ENCODE measurements around the gene PYROXD2.

The PYROXD2 gene

DNA sequence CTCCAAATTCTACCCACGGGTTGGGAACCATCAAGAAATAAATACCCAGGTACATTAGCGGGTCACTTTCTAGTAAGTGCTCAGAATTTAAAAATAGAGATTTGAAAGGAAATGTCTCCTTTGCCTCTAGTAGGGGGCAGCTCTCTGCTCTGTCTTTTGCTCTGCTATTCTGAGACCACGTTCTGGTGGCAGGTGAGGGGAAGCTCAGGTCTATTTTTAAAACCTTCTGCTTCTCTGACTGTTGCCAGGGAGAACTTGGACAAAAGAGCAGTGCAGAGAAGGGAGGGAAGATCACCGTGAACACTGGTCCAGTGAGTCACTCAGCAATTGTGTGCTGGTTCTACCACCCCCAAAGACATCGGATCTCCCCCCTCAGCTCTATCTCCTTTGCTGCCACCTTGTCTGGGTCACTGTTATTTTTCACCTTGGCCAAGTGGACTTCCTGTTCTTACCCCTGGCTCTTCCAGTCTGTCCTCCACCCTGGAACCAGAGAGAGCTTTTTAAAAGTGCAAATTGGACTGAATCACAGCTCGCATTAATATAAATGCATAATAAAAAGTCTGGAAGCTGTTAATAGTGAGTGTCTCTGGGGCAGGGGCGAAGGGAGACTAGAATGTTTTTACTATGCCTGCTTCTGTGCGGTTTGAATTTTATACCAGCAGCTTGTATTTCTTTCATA is 74.6 kb downstream of the PYROXD2 start:
- TF ChIP-seq CTCF (IDR thresholded peaks at IDR 0.05; ENCODE audit: low read length) (no peak), EZH2 (optimal IDR thresholded peaks at IDR 0.05; ENCODE audit: low read depth, low read length) (no peak), EZH2phosphoT487 (IDR thresholded peaks at IDR 0.05; ENCODE audit: low read length) (no peak)
- peak; percentile 85 for DNase-seq
- Histone ChIP-seq H3K4me3 (ENCODE audit: low read length) (peak overlapping the region; percentile 44), H3K9me3 (replicated peaks; ENCODE audit: insufficient read depth, low read length) (no peaks in the 10 kb centered on the region), H3F3A (ENCODE audit: insufficient read depth, low read length) (peaks cover 21% of the 10 kb centered on the region), H3K36me3 (replicated peaks; ENCODE audit: insufficient read depth, low read length) (no peaks in the 10 kb centered on the region), H3K9me2 (replicated peaks; ENCODE audit: insufficient read depth, low read length) (no peaks in the 10 kb centered on the region), H3K27me3 (replicated peaks; ENCODE audit: insufficient read depth, low read length) (no peaks in the 10 kb centered on the region), H3K79me2 (ENCODE audit: low read length) (no peaks in the 10 kb centered on the region), H3K4me1 (ENCODE audit: low read length) (peaks cover 55% of the 10 kb centered on the region), H3K4me2 (ENCODE audit: low read depth, low read length) (peak overlapping the region; percentile 86), H3K27ac (ENCODE audit: low read length) (peak overlapping the region; percentile 97), H2AFZ (ENCODE audit: low read length) (no peak overlapping the region), H3K9ac (ENCODE audit: low read length) (peak overlapping the region; percentile 71), H4K20me1 (ENCODE audit: insufficient read depth, low read length) (no peaks in the 10 kb centered on the region)

DNA sequence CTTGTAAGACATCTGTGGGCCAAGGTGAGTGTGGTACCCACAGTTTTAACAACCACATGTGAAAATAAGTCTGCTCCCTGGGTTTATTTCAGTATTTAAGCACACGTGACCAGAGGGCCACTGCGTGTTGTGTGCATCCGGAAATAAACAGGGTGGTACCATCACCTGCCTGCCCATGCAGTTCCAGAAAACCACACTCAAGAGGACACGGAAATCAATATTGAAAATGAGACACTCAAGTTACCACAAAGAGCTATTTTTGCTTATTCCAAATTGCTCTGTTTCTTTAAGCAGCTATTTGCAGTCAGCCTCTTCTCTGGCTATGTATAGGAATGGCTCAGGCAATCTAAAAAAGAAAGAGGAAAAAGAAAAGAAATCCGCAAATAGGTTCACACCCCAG is 75.2 kb downstream of the PYROXD2 start:
- Histone ChIP-seq H4K20me1 (ENCODE audit: insufficient read depth, low read length) (no peaks in the 10 kb centered on the region), H3K27ac (ENCODE audit: low read length) (peak overlapping the region; percentile 97), H3K79me2 (ENCODE audit: low read length) (no peaks in the 10 kb centered on the region), H3K27me3 (replicated peaks; ENCODE audit: insufficient read depth, low read length) (no peaks in the 10 kb centered on the region), H3K4me1 (ENCODE audit: low read length) (peaks cover 53% of the 10 kb centered on the region), H3K4me2 (ENCODE audit: low read depth, low read length) (peak overlapping the region; percentile 86), H3K4me3 (ENCODE audit: low read length) (peak overlapping the region; percentile 13; the same call in 1 of the 2 replicates), H3K9me2 (replicated peaks; ENCODE audit: insufficient read depth, low read length) (no peaks in the 10 kb centered on the region), H3K9ac (ENCODE audit: low read length) (peak overlapping the region; percentile 71), H3K9me3 (replicated peaks; ENCODE audit: insufficient read depth, low read length) (no peaks in the 10 kb centered on the region), H3K36me3 (replicated peaks; ENCODE audit: insufficient read depth, low read length) (no peaks in the 10 kb centered on the region), H2AFZ (ENCODE audit: low read length) (no peak overlapping the region), H3F3A (ENCODE audit: insufficient read depth, low read length) (peaks cover 21% of the 10 kb centered on the region)
- peak; percentile 98 for DNase-seq
- TF ChIP-seq EZH2phosphoT487 (IDR thresholded peaks at IDR 0.05; ENCODE audit: low read length), result no peak
- no peak for TF ChIP-seq EZH2 (optimal IDR thresholded peaks at IDR 0.05; ENCODE audit: low read depth, low read length)
- no peak for TF ChIP-seq CTCF (IDR thresholded peaks at IDR 0.05; ENCODE audit: low read length)

GRCh38 chr10:98338896-98339295 is 76.1 kb downstream of the PYROXD2 start:
- Histone ChIP-seq H3K9me2 (replicated peaks; ENCODE audit: insufficient read depth, low read length) (no peaks in the 10 kb centered on the region), H3K4me3 (ENCODE audit: low read length) (no peak overlapping the region), H3F3A (ENCODE audit: insufficient read depth, low read length) (peaks cover 21% of the 10 kb centered on the region), H3K4me1 (ENCODE audit: low read length) (peaks cover 50% of the 10 kb centered on the region), H3K36me3 (replicated peaks; ENCODE audit: insufficient read depth, low read length) (no peaks in the 10 kb centered on the region), H3K9ac (ENCODE audit: low read length) (no peak overlapping the region), H3K79me2 (ENCODE audit: low read length) (no peaks in the 10 kb centered on the region), H3K27ac (ENCODE audit: low read length) (peak overlapping the region; percentile 97; the same call in 1 of the 2 replicates), H2AFZ (ENCODE audit: low read length) (no peak overlapping the region), H4K20me1 (ENCODE audit: insufficient read depth, low read length) (no peaks in the 10 kb centered on the region), H3K9me3 (replicated peaks; ENCODE audit: insufficient read depth, low read length) (no peaks in the 10 kb centered on the region), H3K27me3 (replicated peaks; ENCODE audit: insufficient read depth, low read length) (no peaks in the 10 kb centered on the region), H3K4me2 (ENCODE audit: low read depth, low read length) (peak overlapping the region; percentile 9; the same call in 1 of the 2 replicates)
- no peak for TF ChIP-seq EZH2phosphoT487 (IDR thresholded peaks at IDR 0.05; ENCODE audit: low read length)
- no peak for TF ChIP-seq CTCF (IDR thresholded peaks at IDR 0.05; ENCODE audit: low read length)
- no peak for TF ChIP-seq EZH2 (optimal IDR thresholded peaks at IDR 0.05; ENCODE audit: low read depth, low read length)
- no peak for DNase-seq

Data from MM.1S (cell line).